Pons (tissue), 1 donor: ENCODE data around the gene SOX13.

Experiments used
- DNase-seq: peaks from one replicate; pipeline ENCODE4 v3.0.0-alpha.2; 2016; ENCODE audit warnings: low spot score

Gene SOX13

GRCh38 chr1:204065174-204065985 lies 7.5 kb upstream of the SOX13 start:
- peak; percentile 97 for DNase-seq

GRCh38 chr1:204065986-204066300 lies 7.0 kb upstream of the SOX13 start:
- no peak for DNase-seq

- DNase-seq: no peak
Measured at GRCh38 chr1:204067935-204068334, 5.0 kb upstream of the SOX13 start.

DNA sequence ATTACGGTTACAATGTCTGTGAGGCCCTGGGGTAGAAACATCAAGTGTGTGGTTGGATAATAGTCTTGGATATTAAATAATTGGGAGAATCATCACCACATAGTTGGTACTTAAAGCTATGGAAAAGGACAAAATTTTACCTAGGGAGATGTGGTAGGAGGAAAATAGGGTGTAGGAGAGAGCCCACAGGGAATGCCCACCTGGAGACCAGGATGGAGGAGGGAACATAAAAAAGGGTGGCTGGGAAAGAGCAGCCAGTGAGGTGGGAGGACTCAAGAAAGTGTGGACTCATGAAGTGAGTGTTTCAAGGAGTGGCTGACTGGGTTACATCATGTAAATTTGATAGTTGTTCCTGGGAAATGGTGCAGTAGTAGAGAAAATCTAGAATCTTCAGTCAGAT lies 3.0 kb upstream of the SOX13 start:
- no peak for DNase-seq

DNA sequence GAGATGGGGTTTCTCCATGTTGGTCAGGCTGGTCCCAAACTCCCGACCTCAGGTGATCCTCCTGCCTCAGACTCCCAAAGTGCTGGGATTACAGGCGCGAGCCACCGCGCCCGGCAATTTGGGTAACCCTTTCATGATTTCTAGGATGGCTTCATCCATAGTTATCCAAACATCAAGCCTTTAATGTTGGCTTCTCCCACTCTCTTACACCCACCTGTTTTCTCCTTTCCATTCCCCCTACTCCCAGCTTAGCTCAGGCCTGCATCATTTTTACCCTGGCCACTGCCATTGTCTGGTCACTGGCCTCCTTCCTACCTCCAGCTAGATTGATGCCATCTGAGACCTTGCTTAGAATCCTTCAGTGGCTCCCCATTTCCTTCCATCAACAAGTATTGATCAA lies 2.0 kb upstream of the SOX13 start:
- DNase-seq: no peak

DNA sequence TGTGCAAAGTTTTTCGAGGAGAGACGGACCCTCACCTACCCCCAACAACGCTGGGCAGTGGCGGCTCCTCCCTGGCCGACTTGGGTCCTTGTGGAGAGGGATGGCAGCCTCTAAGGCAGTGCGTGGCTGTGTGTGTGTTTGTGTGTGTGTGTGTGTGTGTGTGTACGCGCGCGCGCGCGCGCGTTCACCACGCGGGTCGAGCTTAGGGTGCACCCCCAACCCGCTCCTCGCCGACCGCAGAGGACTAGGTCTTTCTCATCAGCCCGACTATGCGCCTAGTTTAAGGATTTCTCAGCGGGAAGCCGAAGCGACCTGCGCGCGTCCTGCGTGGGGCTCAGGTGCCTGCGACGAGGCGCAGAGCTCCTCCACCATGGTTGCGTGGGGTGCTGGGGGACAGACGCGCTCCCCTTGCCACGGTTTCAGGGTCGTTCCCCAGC lies 940 bp downstream of the SOX13 start:
- DNase-seq: peak; percentile 40

- peak; percentile 37 for DNase-seq
Measured at GRCh38 chr1:204074274-204075138, 1.6 kb downstream of the SOX13 start.

DNA sequence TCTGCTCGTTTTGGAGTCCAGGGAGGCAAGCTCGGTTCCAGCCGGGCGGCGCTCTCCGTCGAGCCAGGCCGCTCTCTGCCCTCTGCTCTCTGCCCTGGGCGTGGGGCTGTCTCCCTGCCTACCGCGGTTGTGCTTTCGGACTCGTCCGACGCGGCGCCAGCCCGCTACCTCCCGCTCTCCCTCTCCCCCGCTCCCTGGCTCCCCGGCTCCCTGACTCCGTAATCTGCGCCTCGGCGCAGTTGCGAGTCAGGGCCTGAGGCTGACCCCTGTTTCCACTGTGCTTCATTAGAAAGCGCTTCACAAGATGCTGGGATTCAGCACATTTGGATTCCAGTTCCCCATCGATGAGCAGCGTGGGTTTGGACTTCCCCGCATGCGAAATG lies 2.2 kb downstream of the SOX13 start:
- DNase-seq: no peak

DNA sequence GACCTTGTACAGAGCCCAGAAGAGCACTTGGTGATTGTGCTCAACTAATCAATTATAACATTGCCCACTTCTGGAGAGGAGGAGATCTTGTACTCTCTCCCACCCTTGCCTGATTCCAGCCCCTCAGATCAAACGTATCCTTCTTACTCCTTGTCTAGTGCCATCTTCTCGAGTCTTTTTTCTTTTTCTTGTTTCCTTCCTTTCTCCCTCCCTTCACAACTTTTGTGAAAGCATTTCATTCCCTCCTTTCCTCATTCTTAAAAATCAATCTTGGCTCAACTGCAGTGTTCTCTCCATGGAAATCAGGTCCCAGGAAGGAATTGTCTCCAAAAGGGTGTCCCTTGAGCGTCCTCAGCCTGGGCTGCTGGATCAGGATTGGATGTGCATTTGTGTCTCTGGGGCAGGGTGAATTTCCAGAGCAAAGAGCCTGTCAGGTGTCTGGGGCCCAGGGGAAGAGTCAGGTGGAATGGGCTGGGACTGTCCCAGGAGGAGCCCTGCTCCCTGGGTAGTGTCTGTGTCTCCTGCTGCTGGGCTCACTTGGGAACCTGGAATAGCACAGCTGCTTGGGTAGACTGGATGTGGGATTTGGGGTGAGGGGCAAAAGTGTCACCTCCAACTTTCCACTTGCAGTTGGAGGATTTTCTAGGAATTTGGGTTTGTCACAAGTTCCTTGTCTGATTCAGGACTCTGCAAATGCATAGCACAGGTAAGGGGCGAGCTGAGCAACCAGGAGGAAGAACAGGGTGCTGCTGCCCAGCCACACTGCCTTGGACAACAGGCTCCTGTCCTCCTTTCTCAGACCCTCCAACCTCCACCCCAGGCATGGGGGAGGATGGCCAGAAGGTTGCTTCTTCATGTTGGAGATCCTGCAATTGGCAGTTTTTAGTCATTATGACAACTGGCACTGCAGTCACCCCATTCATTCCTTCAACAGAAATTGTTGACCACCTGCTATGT lies 3.3 kb downstream of the SOX13 start:
- DNase-seq: no peak

GRCh38 chr1:204076891-204077290 lies 4.0 kb downstream of the SOX13 start:
- no peak for DNase-seq

DNA sequence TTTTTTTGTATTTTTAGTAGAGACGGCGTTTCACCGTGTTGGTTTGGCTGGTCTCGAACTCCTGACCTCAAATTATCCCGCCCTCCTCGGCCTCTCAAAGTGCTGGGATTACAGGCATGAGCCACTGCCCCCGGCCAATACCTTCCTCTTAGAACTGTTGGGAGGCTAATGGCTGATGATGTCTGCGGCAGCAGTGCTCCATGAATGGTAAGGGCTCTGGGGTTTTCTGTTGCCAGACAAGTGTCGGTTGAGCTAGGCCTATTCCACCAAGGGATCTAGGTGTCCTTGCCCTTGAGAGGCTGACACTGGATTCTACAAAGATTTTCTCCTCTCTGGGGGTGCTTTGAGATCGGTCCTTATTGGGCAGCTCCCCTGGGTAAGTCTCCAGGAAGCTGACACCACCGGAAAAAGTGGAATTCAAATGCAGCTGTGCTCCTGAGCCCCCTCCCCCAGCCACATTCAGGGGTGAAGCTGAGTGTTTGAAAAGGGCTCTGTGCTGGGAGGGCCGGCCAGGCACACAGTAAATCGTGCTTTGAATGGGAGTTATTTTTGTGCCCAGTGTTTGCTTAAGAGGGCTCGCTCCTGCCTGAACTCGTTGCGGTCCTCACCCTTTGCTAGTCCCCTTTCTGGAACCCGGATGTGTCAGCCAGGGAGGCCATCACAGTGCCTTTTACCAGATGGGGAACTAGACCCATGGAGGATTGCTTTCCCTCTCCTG lies 5.2 kb downstream of the SOX13 start:
- peak; percentile 51 for DNase-seq

- DNase-seq: no peak
Measured at GRCh38 chr1:204079608-204079999, 6.7 kb downstream of the SOX13 start.

DNA sequence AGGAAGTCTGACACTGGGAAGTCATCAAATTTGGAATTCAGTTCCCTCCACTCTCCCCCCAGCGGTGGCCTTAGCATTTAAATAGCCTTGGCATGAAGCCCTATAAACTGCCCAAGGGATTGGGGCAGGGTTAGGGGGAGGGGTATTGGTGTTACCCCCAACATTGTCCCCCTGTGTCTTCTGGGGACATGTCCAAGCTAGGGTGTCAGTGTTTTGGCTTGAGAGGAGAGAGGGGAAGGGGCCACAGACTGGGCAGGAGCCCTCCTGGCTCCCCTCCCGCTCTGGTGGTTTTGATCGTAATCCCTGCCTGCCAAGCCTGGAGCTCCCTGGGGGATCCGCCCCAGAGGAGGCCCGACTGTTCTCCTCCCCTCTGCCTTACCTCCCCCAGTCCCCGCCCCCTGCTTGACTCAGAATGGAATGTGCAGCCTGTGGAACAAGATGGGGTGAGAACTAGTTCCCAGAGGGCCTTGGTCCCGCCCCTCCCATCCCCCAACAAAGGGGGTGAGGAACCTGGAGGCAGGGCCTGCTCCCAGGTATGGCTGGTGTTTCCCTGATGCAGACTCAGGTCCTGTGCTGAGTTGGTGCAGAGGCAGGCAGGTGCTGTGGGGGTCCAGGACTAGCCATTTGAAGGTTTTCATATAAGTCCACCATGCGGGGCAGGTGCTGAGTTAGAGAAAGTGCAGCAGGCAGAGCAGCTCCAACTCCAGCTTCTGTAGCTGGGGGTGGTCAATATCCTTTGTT lies 7.4 kb downstream of the SOX13 start:
- no peak for DNase-seq

DNA sequence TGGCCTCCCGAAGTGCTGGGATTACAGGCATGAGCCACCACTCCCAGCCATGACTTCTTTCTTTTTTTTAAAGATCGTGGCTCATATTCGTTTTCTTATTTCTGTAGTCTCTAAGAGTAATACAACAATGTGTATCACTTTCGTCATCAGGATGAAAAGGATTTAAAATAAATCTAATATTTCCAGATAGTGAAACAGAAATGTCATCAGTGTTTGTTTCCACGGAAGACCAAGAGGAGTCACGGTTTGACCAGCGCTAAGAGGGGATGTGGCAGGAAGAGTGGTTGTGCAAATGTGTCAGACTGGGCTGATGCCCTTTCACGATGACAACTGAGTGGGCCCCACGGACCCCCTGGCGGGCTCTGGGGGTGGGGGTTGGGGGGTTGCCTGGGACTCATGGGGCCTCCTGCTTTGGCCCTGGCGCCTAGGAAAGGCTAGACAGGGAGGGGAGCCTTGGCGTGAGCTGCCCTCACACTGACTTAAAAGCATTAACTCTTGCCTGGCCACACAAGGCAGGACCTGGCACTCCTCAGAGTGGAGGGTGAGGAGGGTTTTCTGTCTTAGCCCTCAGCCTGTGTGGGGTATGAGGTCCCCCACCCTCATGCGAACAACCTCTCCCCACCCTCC lies 8.4 kb downstream of the SOX13 start:
- no peak for DNase-seq

DNA sequence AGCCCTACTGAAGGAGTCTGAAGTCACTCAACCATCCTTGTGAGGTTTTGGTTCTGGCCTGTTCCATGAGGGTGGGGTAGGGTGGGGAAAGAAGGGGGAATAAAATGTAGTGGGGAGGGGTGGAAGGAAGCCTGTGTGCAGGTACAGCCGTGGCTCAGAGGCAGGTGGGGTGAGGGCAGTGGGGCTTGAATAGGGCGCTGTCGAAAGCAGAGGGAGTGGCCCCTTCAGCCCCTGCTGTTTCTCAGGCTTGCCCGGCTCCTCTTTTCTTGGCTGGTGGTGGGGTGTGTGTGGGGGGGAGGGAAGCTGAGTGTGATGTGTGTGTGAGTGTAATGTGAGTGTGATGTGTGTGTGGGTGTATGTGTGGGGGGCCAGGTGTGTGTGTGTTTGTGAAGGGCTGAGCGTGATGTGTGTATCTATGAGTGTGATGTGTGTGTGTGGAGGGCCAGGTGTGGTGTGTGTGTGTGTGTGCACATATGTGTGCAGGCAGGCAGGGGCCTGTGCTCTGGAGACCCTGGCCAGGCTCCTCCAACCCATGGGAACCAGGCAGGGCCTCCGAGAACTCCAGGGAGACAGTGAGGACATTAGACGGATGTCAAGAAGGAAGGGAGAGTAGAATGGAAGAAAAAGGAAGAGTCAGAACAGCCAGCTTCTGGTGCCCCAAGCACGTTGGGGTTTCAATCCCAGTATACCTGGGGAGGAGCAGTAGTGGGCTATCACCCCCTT lies 9.0 kb downstream of the SOX13 start:
- no peak for DNase-seq

GRCh38 chr1:204083491-204083890 lies 10.6 kb downstream of the SOX13 start:
- DNase-seq: no peak

DNA sequence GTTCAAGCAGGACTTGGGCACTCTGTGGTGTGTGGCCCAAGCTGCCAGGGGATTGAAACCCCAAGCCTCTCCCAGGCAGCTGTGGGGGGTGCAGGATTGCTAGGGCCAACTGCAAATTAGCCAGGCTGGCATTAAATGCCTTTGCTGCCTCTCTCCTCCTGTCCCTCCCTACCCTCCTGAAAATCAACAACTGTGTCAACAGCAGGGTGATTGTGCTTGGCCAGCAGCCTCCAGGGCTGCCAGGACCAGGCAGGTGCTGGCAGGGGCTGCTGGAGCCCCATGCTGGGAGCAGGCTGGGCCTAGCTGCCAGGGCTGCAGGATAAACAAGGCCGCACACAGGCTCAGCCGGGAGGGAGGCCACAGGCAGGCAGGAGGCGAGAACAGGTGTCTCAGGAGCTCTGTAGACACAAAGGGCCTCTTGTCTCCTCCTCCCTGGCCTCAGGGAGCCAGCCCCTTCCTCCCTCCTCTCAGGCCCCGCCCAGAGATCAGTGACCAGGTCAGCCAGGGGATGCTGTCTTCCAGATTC lies 11.4 kb downstream of the SOX13 start:
- peak; percentile 79 for DNase-seq

GRCh38 chr1:204085876-204086275 lies 13.0 kb downstream of the SOX13 start:
- DNase-seq: no peak

GRCh38 chr1:204087181-204087892 lies 14.4 kb downstream of the SOX13 start:
- DNase-seq: no peak
